IMR-90 (cell line): ENCODE data around the gene LILRA6. TPM values are rescaled to one million over a fixed set of nuclear protein-coding genes. Genes with fewer than 3 reads are reported as not detected.
"Not testable (repeated sequence)": the region's sequence is repeated elsewhere in the genome, so short reads cannot be mapped to it uniquely, and the experiment has no call there.

Experiments used
- ATAC-seq: fragments of 200-7000 bp; cut with Tn5 transposase; 2 replicates; pipeline ENCODE4 v1.9.1; 2020; ENCODE audit warnings: low read depth, mild to moderate bottlenecking, moderate library complexity
- BruUV-seq: library from RNA; stranded (reverse); fragments of 400-500 nt; replicated peaks from 2 replicates; lab custom pipeline; 2021; lab: Mats Ljungman, UMichigan
- CTCF ChIA-PET: fragments of 300-600 bp; formaldehyde crosslinking; extraction: SDS; loops from one replicate; lab custom pipeline; 2021; ENCODE audit warnings: antibody characterized with exemption; lab: Yijun Ruan, JAX
- POLR2A ChIA-PET: fragments of 300-600 bp; sonication (Branson Sonifier 250); formaldehyde crosslinking; loops from one replicate; lab custom pipeline; 2022; ENCODE audit warnings: antibody characterized with exemption; ENCODE audit not compliant: unreplicated experiment; lab: Charles Lee
- DNase-seq: peaks from one replicate; pipeline ENCODE4 v3.0.0; 2013
- H2AFZ ChIP-seq: replicated peaks from 2 replicates; pipeline ENCODE3; 2013; ENCODE audit warnings: low read length, mild to moderate bottlenecking; ENCODE audit not compliant: poor library complexity
- H2AK5ac ChIP-seq: 2 replicates; pipeline ENCODE4 v1.6.1; 2013; ENCODE audit warnings: low read depth, low read length, inconsistent platforms
- H2AK9ac ChIP-seq: replicated peaks from 2 replicates; pipeline ENCODE3; 2013; ENCODE audit warnings: mild to moderate bottlenecking, low read depth, low read length, moderate library complexity; ENCODE audit not compliant: poor library complexity
- H2BK120ac ChIP-seq: 2 replicates; pipeline ENCODE4 v1.6.1; 2013; ENCODE audit warnings: low read depth, low read length, inconsistent platforms
- H2BK15ac ChIP-seq: 3 replicates; pipeline ENCODE4 v1.6.1; 2013; ENCODE audit warnings: low read depth, low read length, inconsistent platforms
- H2BK20ac ChIP-seq: 2 replicates; pipeline ENCODE4 v1.6.1; 2013; ENCODE audit warnings: low read depth, mild to moderate bottlenecking, inconsistent platforms, low read length, moderate library complexity
- H2BK5ac ChIP-seq: 2 replicates; pipeline ENCODE4 v1.6.1; 2013; ENCODE audit warnings: mild to moderate bottlenecking, low read depth, low read length, inconsistent platforms; ENCODE audit not compliant: poor library complexity, severe bottlenecking
- H3K14ac ChIP-seq: replicated peaks from 2 replicates; pipeline ENCODE4 v1.6.1; 2013; ENCODE audit warnings: low read depth, low read length, inconsistent platforms
- H3K18ac ChIP-seq: 2 replicates; pipeline ENCODE4 v1.6.1; 2013; ENCODE audit warnings: low read depth, low read length, control low read depth
- H3K23ac ChIP-seq: 2 replicates; pipeline ENCODE4 v1.6.1; 2013; ENCODE audit warnings: low read depth, low read length, inconsistent platforms
- H3K27ac ChIP-seq: 2 replicates; pipeline ENCODE4 v1.5.1; 2013; ENCODE audit warnings: mild to moderate bottlenecking, control low read depth, low read length; ENCODE audit not compliant: insufficient read depth
- H3K27me3 ChIP-seq: 2 replicates; pipeline ENCODE4 v1.6.1; 2013; ENCODE audit warnings: low read length; ENCODE audit not compliant: control insufficient read depth, insufficient read depth
- H3K36me3 ChIP-seq: 2 replicates; pipeline ENCODE4 v1.6.1; 2013; ENCODE audit warnings: low read length, mixed read lengths; ENCODE audit not compliant: control insufficient read depth, insufficient read depth
- H3K4ac ChIP-seq: 2 replicates; pipeline ENCODE4 v1.6.1; 2013; ENCODE audit warnings: low read depth, low read length, inconsistent platforms
- H3K4me1 ChIP-seq: 2 replicates; pipeline ENCODE4 v1.6.1; 2013; ENCODE audit warnings: low read length, mixed read lengths; ENCODE audit not compliant: control insufficient read depth, insufficient read depth
- H3K4me2 ChIP-seq: 2 replicates; pipeline ENCODE4 v1.6.1; 2013; ENCODE audit warnings: low read depth, mild to moderate bottlenecking, control low read depth, low read length, moderate library complexity
- H3K4me3 ChIP-seq: 2 replicates; pipeline ENCODE4 v1.5.1; 2013; ENCODE audit warnings: low read depth, mild to moderate bottlenecking, control low read depth, low read length, moderate library complexity; ENCODE audit not compliant: insufficient read depth
- H3K56ac ChIP-seq: 2 replicates; pipeline ENCODE4 v1.6.1; 2013; ENCODE audit warnings: low read length, inconsistent platforms; ENCODE audit not compliant: insufficient read depth; ENCODE audit errors: extremely low read depth
- H3K79me1 ChIP-seq, 2 experiments: 2 replicates each; pipeline ENCODE4 v1.6.1; 2013; ENCODE audit warnings: low read length in 2 of 2, inconsistent platforms in 1 of 2, low read depth in 1 of 2
- H3K9ac ChIP-seq: 2 replicates; pipeline ENCODE4 v1.6.1; 2013; ENCODE audit warnings: low read depth, low read length, control low read depth
- H3K9me1 ChIP-seq: 2 replicates; pipeline ENCODE4 v1.6.1; 2013; ENCODE audit warnings: low read length, inconsistent platforms; ENCODE audit not compliant: insufficient read depth
- H3K9me3 ChIP-seq: 2 replicates; pipeline ENCODE4 v1.6.1; 2013; ENCODE audit warnings: low read length; ENCODE audit not compliant: control insufficient read depth, insufficient read depth
- H4K20me1 ChIP-seq: 2 replicates; pipeline ENCODE4 v1.6.1; 2013; ENCODE audit warnings: low read length, inconsistent platforms; ENCODE audit not compliant: insufficient read depth
- H4K5ac ChIP-seq: 2 replicates; pipeline ENCODE4 v1.6.1; 2013; ENCODE audit warnings: mild to moderate bottlenecking, low read depth, low read length, control low read depth
- H4K8ac ChIP-seq, 2 experiments: 2 replicates each; pipeline ENCODE4 v1.6.1; 2013; ENCODE audit warnings: low read depth in 2 of 2, low read length in 2 of 2, control low read depth in 1 of 2, inconsistent platforms in 1 of 2
- H4K91ac ChIP-seq: 2 replicates; pipeline ENCODE4 v1.6.1; 2013; ENCODE audit warnings: low read depth, low read length, inconsistent platforms; ENCODE audit not compliant: insufficient read depth
- WGBS, 2 experiments: methylation state at CpG; one replicate each; pipeline versions ENCODE4 v1.1.5 to v1.1.7; 2013; ENCODE audit warnings: missing lambda C conversion rate in 2 of 2; ENCODE audit not compliant: insufficient read length in 1 of 2; ENCODE audit errors: extremely low coverage in 2 of 2; 5-methylcytosine and 5-hydroxymethylcytosine counted together
- dilution Hi-C: fragments of 300-500 bp; cut with HindIII; formaldehyde crosslinking; loops from one replicate; pipeline ENCODE4 v1.14.3; 2018; ENCODE audit warnings: low sequenced_read_pairs; ENCODE audit not compliant: unreplicated experiment
- in situ Hi-C: fragments of 300-500 bp; cut with MboI; formaldehyde crosslinking; loops from 3 replicates; pipeline ENCODE4 v1.14.3; 2019; ENCODE audit warnings: low sequenced_read_pairs, inconsistent platforms, mixed read lengths
- intact Hi-C: fragments of 100-400 bp; cut with micrococcal nuclease; formaldehyde crosslinking; loops from 2 replicates; pipeline ENCODE4 v1.10.0; 2022
- polyA plus RNA-seq, 3 experiments: library from polyadenylated mRNA; depleted of rRNA; stranded (reverse); fragments of >200 nt; gene quantifications; 2 replicates each; pipeline ENCODE4 v1.2.3, GENCODE V29; 2012; ENCODE audit warnings: low replicate concordance in 1 of 3
- total RNA-seq: library from RNA; depleted of rRNA; stranded (reverse); fragments of >200 nt; gene quantifications from 2 replicates; pipeline ENCODE4 v1.2.3, GENCODE V29; 2012

Gene LILRA6
- total and polyA plus RNA-seq, 2 of the 4 experiments (the other 2 are of a cell fraction): not detected

GRCh38 chr19:54278571-54279195 is 36.1 kb upstream of the LILRA6 start:
- DNase-seq, H2BK20ac ChIP-seq, POLR2A ChIA-PET, H3K23ac ChIP-seq, ATAC-seq, H2AK5ac ChIP-seq, H3K79me1 ChIP-seq, intact Hi-C loops, H2BK5ac ChIP-seq, H3K4me2 ChIP-seq, H2AFZ ChIP-seq, in situ Hi-C loops, H3K4ac ChIP-seq, H3K56ac ChIP-seq, H3K27me3 ChIP-seq, H4K91ac ChIP-seq, H3K4me3 ChIP-seq, BruUV-seq, H3K27ac ChIP-seq, H3K4me1 ChIP-seq, H2BK15ac ChIP-seq, H4K5ac ChIP-seq, H4K20me1 ChIP-seq, H2BK120ac ChIP-seq, H3K14ac ChIP-seq, H3K36me3 ChIP-seq, H3K9me1 ChIP-seq, H2AK9ac ChIP-seq, H4K8ac ChIP-seq, H3K9ac ChIP-seq, dilution Hi-C loops, H3K18ac ChIP-seq, H3K9me3 ChIP-seq, CTCF ChIA-PET: not testable (repeated sequence)
- WGBS, 2 experiments: 8% methylated on average over 2 of the region's 15 CpGs; no CpG with 5 or more reads in 1 of the 2 experiments

- H3K14ac ChIP-seq, dilution Hi-C loops, CTCF ChIA-PET: not testable (repeated sequence)
Observed at GRCh38 chr19:54278056-54278455, 35.5 kb upstream of the LILRA6 start.

More at GRCh38 chr19:54278056-54278455, 35.5 kb upstream of the LILRA6 start:
- H3K4me2 ChIP-seq, H3K79me1 ChIP-seq, H3K18ac ChIP-seq, ATAC-seq, H2AK5ac ChIP-seq, H2AFZ ChIP-seq, H4K91ac ChIP-seq, H3K27ac ChIP-seq, H2BK120ac ChIP-seq, H2AK9ac ChIP-seq, H3K36me3 ChIP-seq, H3K9me1 ChIP-seq, H3K4ac ChIP-seq, H4K5ac ChIP-seq, intact Hi-C loops, H3K9ac ChIP-seq, H2BK20ac ChIP-seq, H3K27me3 ChIP-seq, H2BK15ac ChIP-seq, H3K4me1 ChIP-seq, POLR2A ChIA-PET, H4K20me1 ChIP-seq, H3K56ac ChIP-seq, BruUV-seq, H3K9me3 ChIP-seq, in situ Hi-C loops, H2BK5ac ChIP-seq, H3K23ac ChIP-seq, H4K8ac ChIP-seq, H3K4me3 ChIP-seq, DNase-seq: not testable (repeated sequence)
- WGBS, 2 experiments: 57% methylated on average over 9 of the region's 13 CpGs; no CpG with 5 or more reads in 1 of the 2 experiments
